ENCODE measurements around the gene SCAPER. TPM values are rescaled to one million over a fixed set of nuclear protein-coding genes. Genes with fewer than 3 reads are reported as not detected.

SCAPER gene
- total RNA-seq, 4 donors from 2014 or later = 18.7 to 22.4 (median 19.2) TPM

DNA sequence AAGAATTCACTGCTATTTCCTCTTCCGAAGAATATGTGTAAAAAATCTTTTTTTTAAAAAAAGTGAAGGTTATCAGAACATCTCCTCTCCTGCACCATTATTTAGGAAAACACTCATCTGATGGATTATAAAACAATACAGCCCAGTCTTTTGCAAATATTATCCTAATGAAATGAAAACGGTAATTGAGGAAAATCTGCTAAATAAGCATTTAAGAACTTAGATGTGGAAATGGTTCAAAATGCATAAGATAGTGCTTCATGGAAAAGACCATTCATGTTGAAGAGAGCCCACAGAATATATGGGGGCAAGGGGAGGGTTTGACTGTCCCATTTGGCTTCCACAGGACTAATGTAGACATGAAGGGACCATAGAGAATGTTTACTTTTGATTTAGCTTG lies 520.7 kb downstream of the SCAPER start:
- TF ChIP-seq, protein P1, sequence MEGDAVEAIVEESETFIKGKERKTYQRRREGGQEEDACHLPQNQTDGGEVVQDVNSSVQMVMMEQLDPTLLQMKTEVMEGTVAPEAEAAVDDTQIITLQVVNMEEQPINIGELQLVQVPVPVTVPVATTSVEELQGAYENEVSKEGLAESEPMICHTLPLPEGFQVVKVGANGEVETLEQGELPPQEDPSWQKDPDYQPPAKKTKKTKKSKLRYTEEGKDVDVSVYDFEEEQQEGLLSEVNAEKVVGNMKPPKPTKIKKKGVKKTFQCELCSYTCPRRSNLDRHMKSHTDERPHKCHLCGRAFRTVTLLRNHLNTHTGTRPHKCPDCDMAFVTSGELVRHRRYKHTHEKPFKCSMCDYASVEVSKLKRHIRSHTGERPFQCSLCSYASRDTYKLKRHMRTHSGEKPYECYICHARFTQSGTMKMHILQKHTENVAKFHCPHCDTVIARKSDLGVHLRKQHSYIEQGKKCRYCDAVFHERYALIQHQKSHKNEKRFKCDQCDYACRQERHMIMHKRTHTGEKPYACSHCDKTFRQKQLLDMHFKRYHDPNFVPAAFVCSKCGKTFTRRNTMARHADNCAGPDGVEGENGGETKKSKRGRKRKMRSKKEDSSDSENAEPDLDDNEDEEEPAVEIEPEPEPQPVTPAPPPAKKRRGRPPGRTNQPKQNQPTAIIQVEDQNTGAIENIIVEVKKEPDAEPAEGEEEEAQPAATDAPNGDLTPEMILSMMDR (IDR thresholded peaks at IDR 0.05) = no peak
- no peak for TF ChIP-seq POLR2AphosphoS5 (IDR thresholded peaks at IDR 0.05)
- TF ChIP-seq POLR2A (IDR thresholded peaks at IDR 0.05; ENCODE audit: low read depth) = no peak
- no peak for TF ChIP-seq EP300 (IDR thresholded peaks at IDR 0.05)
- Histone ChIP-seq H3K9me3 (no peaks in the 10 kb centered on the region), H3K27me3 (no peaks in the 10 kb centered on the region), H3K4me3 (no peak overlapping the region), H3K27ac (replicated peaks in 1 of 4) (no peak overlapping the region), H3K4me1 (no peaks in the 10 kb centered on the region), H3K36me3 (peaks cover 0 to 12% (median 6%) of the 10 kb centered on the region in 4 donors)
- intact Hi-C loops (cut with DNase I) = no loop called here
- no peak for DNase-seq (ENCODE audit: extremely low spot score)
- WGBS = 93% methylated on average over 2 of the region's 2 CpGs

DNA sequence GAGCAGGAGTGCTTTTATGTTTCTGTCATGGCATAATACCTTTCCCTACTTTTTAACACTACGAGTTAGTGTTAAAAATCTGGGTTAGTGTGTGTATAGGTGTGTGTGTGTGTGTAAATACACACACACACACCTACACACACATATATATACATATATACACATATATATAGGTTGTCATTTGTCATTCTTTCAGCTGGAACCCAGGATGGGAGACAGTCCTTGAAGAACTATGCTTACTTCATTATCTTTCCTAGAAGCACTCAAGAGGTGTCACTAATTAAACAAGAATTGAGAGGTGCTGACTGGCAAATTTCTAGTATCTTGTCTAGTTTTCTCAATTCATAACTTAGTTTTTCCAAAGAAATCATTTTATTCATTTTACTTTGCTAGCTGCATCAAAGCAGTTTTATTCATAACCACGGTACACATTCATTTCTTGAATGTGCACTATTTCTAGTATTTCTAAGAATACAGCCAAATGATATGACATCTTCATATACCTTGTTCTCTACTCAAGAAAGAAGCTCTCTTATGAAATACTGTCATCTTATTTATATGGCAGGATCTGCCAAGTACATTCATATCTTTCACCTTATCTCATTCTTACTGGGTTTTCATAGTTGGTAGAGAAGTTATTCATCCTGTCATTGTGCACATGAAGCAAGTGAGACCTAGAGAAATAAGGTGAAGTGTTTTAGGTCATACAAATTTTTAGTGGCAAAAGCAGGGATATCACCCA lies 522.0 kb downstream of the SCAPER start:
- Histone ChIP-seq H3K9me3 (no peaks in the 10 kb centered on the region), H3K36me3 (peaks cover 0 to 12% (median 4%) of the 10 kb centered on the region in 4 donors), H3K27ac (replicated peaks in 1 of 4) (no peak overlapping the region), H3K27me3 (no peaks in the 10 kb centered on the region), H3K4me3 (no peak overlapping the region), H3K4me1 (no peaks in the 10 kb centered on the region)
- WGBS = 100% methylated on average over 2 of the region's 2 CpGs
- intact Hi-C loops (cut with DNase I) = no loop called here
- DNase-seq (ENCODE audit: extremely low spot score) = no peak
- TF ChIP-seq POLR2AphosphoS5 (IDR thresholded peaks at IDR 0.05) (no peak), POLR2A (IDR thresholded peaks at IDR 0.05; ENCODE audit: low read depth) (no peak), EP300 (IDR thresholded peaks at IDR 0.05) (no peak)
- TF ChIP-seq, protein P1 (IDR thresholded peaks at IDR 0.05) = no peak

DNA sequence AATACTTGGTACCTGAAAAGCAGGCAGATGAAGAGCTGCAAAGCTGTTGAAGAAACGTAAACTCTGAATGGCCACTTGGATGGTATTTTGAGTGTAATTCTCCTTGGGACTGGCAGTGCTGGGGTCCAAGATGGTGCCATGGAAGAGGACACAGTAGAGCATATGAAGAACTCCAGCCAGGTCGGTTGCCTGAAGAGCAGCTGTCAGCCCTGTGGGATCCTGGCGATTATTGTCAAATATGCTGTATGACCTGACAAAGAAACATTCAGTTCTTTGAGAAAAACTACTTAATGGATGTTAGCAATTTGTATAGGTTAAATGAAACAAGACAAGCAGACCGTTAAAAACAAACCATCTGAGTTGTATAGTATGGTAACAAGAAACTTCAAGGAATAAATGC lies 523.8 kb downstream of the SCAPER start:
- H3K36me3 ChIP-seq = peaks cover 0 to 12% (median 4%) of the 10 kb centered on the region in 4 donors
- no peak overlapping the region for H3K4me3 ChIP-seq
- H3K27ac ChIP-seq (replicated peaks in 1 of 4) = no peak overlapping the region
- no peak for DNase-seq (ENCODE audit: extremely low spot score)
- no peaks in the 10 kb centered on the region for H3K4me1 ChIP-seq
- TF ChIP-seq, protein P1 (IDR thresholded peaks at IDR 0.05) = no peak
- TF ChIP-seq EP300 (IDR thresholded peaks at IDR 0.05) (no peak), POLR2A (IDR thresholded peaks at IDR 0.05; ENCODE audit: low read depth) (no peak), POLR2AphosphoS5 (IDR thresholded peaks at IDR 0.05) (no peak)
- 92% methylated on average over 4 of the region's 4 CpGs for WGBS
- H3K27me3 ChIP-seq = no peaks in the 10 kb centered on the region
- intact Hi-C loops (cut with DNase I) = no loop called here
- H3K9me3 ChIP-seq = no peaks in the 10 kb centered on the region

DNA sequence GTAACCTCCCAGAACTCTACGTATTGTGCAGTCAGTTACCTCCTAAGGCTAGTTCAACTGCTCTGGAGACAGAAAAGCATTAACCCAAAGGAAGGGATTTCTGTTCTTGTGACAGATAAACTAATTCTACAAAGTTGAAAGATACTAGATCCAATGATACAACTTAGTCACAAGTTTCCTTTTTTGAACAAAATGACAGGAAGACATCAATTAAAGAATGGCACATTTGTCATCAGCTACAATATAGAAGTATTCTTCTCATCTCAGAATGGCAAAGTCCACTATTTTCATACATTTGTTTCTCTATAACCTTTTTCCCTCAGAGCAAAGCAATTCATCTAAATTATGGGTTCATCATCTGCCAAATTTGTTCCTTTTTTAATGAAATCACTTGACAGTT lies 524.9 kb downstream of the SCAPER start:
- WGBS = 71% methylated on average over 1 of the region's 1 CpG
- Histone ChIP-seq H3K9me3 (no peaks in the 10 kb centered on the region), H3K27ac (replicated peaks in 1 of 4) (no peak overlapping the region), H3K4me1 (no peaks in the 10 kb centered on the region), H3K36me3 (peaks cover 0 to 17% (median 9%) of the 10 kb centered on the region in 4 donors), H3K27me3 (no peaks in the 10 kb centered on the region), H3K4me3 (no peak overlapping the region)
- intact Hi-C loops (cut with DNase I) = no loop called here
- TF ChIP-seq, protein P1 (IDR thresholded peaks at IDR 0.05) = no peak
- TF ChIP-seq POLR2AphosphoS5 (IDR thresholded peaks at IDR 0.05) = no peak
- no peak for TF ChIP-seq POLR2A (IDR thresholded peaks at IDR 0.05; ENCODE audit: low read depth)
- no peak for TF ChIP-seq EP300 (IDR thresholded peaks at IDR 0.05)
- no peak for DNase-seq (ENCODE audit: extremely low spot score)

Measured in esophagus muscularis mucosa (tissue), 4 donors.